Measurements from ENCODE around the gene WDFY4.

WDFY4 gene, protein sequence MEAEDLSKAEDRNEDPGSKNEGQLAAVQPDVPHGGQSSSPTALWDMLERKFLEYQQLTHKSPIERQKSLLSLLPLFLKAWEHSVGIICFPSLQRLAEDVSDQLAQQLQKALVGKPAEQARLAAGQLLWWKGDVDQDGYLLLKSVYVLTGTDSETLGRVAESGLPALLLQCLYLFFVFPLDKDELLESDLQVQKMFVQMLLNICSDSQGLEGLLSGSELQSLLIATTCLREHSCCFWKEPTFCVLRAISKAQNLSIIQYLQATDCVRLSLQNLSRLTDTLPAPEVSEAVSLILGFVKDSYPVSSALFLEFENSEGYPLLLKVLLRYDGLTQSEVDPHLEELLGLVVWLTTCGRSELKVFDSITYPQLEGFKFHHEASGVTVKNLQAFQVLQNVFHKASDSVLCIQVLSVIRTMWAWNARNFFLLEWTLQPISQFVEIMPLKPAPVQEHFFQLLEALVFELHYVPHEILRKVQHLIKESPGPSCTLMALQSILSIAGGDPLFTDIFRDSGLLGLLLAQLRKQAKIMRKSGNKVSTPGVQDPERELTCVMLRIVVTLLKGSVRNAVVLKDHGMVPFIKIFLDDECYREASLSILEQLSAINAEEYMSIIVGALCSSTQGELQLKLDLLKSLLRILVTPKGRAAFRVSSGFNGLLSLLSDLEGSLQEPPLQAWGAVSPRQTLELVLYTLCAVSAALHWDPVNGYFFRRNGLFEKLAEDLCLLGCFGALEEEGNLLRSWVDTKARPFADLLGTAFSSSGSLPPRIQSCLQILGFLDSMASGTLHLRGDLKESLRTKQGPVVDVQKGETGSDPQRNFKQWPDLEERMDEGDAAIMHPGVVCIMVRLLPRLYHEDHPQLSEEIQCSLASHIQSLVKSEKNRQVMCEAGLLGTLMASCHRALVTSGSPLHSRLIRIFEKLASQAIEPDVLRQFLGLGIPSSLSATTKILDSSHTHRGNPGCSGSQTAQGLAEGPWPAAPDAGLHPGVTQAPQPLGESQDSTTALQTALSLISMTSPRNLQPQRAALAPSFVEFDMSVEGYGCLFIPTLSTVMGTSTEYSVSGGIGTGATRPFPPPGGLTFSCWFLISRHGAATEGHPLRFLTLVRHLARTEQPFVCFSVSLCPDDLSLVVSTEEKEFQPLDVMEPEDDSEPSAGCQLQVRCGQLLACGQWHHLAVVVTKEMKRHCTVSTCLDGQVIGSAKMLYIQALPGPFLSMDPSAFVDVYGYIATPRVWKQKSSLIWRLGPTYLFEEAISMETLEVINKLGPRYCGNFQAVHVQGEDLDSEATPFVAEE (N-terminal part only)

DNA sequence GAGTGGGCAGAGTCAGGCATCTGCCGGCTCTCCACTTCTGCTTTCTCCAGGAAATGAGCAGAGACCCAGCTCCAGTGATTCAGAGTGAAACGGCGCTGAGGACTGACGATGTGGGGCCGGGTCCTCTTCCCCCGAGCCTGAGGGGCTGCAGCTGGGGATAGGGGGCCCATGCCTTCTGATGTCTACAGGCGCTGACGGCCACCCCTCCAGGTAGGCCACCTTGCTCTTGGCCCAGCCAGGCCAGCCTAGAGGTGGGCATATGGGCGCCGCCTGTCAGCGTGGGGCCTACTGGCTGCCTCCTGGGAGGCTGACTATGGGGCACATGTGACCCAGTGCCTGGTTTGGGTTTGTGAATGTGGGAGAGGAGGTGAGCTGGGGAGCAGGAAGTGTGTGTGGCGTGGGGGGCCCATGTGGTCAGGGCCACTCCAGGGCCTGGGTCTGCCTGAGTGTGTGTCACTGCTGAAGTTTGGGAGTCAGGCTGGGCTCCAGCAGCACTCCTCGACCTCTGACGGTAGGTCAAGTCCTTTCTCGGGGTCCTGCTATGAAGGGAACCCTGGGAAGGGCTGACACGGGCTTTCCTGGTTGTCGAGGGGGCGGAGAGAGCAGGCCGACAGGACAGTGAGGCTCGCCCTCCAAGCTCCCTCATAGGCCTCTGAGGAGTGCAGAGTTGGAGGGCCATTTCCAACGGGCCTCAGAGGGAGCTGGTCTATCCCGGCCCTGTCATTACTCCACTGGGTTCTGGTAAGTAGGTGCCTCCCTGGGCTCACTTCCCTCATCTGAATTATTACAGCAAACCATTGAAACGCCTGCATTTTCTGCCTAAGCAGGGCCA is at the start of gene WDFY4:
Gene WDFY4, plus strand, starts transcription at position 82 of the 832 bp plus-strand sequence. CDS start 24,860 bp downstream, outside the sequence.
- no peak for DNase-seq (ENCODE audit: low read depth)

DNA sequence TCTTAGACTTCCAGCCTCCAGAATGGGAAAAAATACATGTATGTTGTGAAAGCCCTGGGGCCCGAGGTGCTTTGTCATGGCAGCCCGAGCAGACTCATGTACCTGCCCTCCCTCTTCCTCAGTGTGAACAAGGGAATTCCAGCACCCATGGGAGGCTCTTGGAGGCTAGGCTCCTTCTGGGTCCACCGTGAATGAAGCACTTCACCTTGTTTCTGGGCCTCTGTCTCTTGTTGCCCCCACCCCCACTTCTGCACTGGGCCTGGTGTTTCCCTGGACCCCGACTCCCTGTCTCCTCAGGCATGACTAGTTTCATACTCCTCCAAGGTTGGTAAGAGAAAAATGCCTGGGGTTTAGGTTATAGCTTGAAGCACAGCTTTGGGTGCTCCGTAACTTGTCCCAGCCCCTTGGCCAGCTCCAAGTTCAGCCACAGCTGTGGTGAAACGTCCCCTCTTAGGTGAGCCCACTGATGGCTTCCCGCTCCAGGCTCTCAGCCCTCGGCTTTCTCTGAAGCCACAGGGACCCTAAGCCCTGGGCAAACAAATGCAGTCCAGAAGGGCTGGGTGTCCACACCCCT is 49.6 kb upstream of the WDFY4 start:
- in situ Hi-C loops (cut with HindIII; ENCODE audit: low sequenced_read_pairs): loop anchor here (5.0 kb wide), 1 partner anchor 63 kb away; no protein-coding TSS in a partner anchor
- no peak overlapping the region for H3K4me3 ChIP-seq (ENCODE audit: low read depth, low read length)
- DNase-seq (ENCODE audit: low read depth): no peak
- TF ChIP-seq, protein P1, sequence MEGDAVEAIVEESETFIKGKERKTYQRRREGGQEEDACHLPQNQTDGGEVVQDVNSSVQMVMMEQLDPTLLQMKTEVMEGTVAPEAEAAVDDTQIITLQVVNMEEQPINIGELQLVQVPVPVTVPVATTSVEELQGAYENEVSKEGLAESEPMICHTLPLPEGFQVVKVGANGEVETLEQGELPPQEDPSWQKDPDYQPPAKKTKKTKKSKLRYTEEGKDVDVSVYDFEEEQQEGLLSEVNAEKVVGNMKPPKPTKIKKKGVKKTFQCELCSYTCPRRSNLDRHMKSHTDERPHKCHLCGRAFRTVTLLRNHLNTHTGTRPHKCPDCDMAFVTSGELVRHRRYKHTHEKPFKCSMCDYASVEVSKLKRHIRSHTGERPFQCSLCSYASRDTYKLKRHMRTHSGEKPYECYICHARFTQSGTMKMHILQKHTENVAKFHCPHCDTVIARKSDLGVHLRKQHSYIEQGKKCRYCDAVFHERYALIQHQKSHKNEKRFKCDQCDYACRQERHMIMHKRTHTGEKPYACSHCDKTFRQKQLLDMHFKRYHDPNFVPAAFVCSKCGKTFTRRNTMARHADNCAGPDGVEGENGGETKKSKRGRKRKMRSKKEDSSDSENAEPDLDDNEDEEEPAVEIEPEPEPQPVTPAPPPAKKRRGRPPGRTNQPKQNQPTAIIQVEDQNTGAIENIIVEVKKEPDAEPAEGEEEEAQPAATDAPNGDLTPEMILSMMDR (IDR thresholded peaks at IDR 0.05; ENCODE audit: low read depth, low read length, missing control alignments): no peak

More for the DNA sequence above, at the start of gene WDFY4:
- no peak within 1 kb of the TSS for H3K4me3 ChIP-seq (ENCODE audit: low read depth, low read length)
- in situ Hi-C loops (cut with HindIII; ENCODE audit: low sequenced_read_pairs): no loop called here
- TF ChIP-seq, protein P1 (IDR thresholded peaks at IDR 0.05; ENCODE audit: low read depth, low read length, missing control alignments): no peak

DNA sequence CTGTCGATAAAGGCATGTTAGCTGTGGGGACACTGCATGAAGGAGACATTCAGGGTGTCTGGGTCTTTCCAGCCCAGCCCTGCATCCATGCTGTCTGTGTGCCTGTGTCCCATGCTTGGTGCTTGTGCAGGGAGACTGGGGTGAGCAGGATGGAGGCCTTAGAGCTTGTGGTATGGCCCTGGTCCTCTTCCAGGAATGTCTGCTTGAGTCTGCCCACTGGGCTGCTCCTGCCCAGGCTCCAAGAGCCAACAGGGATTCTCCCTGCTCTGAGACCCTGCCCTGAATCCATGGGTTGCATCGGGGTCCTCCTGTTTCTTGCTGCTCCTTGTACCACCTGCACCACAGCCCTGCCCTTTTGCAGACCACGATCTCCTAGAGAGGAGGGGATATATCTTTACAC is 48.4 kb upstream of the WDFY4 start:
- no peak overlapping the region for H3K4me3 ChIP-seq (ENCODE audit: low read depth, low read length)
- in situ Hi-C loops (cut with HindIII; ENCODE audit: low sequenced_read_pairs): no loop called here
- DNase-seq (ENCODE audit: low read depth): no peak
- TF ChIP-seq, protein P1 (IDR thresholded peaks at IDR 0.05; ENCODE audit: low read depth, low read length, missing control alignments): no peak

DNA sequence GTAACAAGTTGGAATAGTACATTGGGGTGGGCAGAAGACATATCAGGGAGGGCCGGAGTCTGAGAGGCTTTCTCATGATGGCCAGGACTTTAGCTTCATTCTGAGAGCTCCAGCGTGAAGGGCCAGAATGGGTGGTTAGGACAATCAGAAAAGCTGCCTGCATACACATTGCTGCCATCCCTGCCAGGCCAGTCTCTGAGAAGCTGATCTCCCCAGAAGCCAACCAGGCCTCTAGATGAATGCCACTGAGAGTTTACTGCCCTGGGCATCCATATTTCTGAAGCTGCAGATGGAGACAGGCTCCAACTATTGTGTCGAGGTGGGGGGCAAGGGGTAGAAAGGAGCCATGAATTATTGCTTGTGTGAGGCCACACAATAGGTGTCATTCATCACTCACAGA is 47.8 kb upstream of the WDFY4 start:
- TF ChIP-seq, protein P1 (IDR thresholded peaks at IDR 0.05; ENCODE audit: low read depth, low read length, missing control alignments): no peak
- in situ Hi-C loops (cut with HindIII; ENCODE audit: low sequenced_read_pairs): no loop called here
- no peak overlapping the region for H3K4me3 ChIP-seq (ENCODE audit: low read depth, low read length)
- no peak for DNase-seq (ENCODE audit: low read depth)

DNA sequence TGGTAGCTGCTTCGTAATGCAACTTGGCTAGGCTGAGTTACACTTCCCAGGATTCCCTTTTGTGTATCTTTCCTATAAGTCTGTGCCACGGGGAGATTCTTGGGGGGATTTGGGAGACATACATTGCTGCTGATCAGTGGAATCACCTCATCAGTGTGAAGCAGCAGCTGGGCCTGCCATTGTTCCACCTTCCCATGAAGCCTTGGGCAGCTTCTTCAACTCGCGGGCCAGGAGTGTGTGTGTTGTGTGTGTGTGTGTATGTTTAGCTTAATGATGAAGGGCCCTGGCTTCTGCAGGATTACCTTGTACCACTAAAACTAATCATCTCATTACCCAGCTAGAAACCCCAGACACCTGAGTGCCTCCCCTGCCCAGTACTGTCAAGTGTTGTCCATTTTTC is 46.5 kb upstream of the WDFY4 start:
- DNase-seq (ENCODE audit: low read depth): no peak
- TF ChIP-seq, protein P1 (IDR thresholded peaks at IDR 0.05; ENCODE audit: low read depth, low read length, missing control alignments): no peak
- in situ Hi-C loops (cut with HindIII; ENCODE audit: low sequenced_read_pairs): no loop called here
- H3K4me3 ChIP-seq (ENCODE audit: low read depth, low read length): no peak overlapping the region
